Calu3 (cell line): ENCODE data around the gene IFT81. TPM values are rescaled to one million over a fixed set of nuclear protein-coding genes. Genes with fewer than 3 reads are reported as not detected.

ENCODE experiments used
- BruUV-seq: library from RNA; stranded (reverse); fragments of 400-500 nt; replicated peaks from 2 replicates; lab custom pipeline; 2021; lab: Mats Ljungman, UMichigan
- CTCF ChIA-PET: fragments of 300-600 bp; sonication (Branson Sonifier 250); formaldehyde crosslinking; loops from one replicate; lab custom pipeline; 2022; ENCODE audit warnings: antibody characterized with exemption; lab: Charles Lee
- DNase-seq: peaks from one replicate; pipeline ENCODE4 v3.0.0; 2022
- H3K27ac Mint-ChIP-seq: one replicate; pipeline ENCODE4 v1.8.0; 2022; ENCODE audit warnings: mixed read lengths; ENCODE audit not compliant: unreplicated experiment
- H3K27me3 Mint-ChIP-seq: one replicate; pipeline ENCODE4 v1.8.0; 2022; ENCODE audit warnings: mixed read lengths; ENCODE audit not compliant: unreplicated experiment
- H3K36me3 Mint-ChIP-seq: one replicate; pipeline ENCODE4 v1.8.0; 2022; ENCODE audit warnings: mild to moderate bottlenecking, moderate library complexity, mixed read lengths; ENCODE audit not compliant: insufficient read depth, unreplicated experiment
- H3K4me1 Mint-ChIP-seq: one replicate; pipeline ENCODE4 v1.8.0; 2022; ENCODE audit warnings: mild to moderate bottlenecking, low read depth, mixed read lengths; ENCODE audit not compliant: unreplicated experiment
- H3K4me3 Mint-ChIP-seq: one replicate; pipeline ENCODE4 v1.8.0; 2022; ENCODE audit warnings: mild to moderate bottlenecking, low read depth, moderate library complexity, mixed read lengths; ENCODE audit not compliant: unreplicated experiment
- H3K9me3 Mint-ChIP-seq: one replicate; pipeline ENCODE4 v1.8.0; 2022; ENCODE audit warnings: low read depth, mixed read lengths; ENCODE audit not compliant: unreplicated experiment
- intact Hi-C: fragments of 100-400 bp; cut with micrococcal nuclease; formaldehyde crosslinking; loops from one replicate; pipeline ENCODE4 v1.10.0; 2022; ENCODE audit not compliant: unreplicated experiment
- total RNA-seq: library from RNA; stranded (reverse); gene quantifications from 2 replicates; pipeline ENCODE4 v1.2.3, GENCODE V29; 2022
- TF ChIP-seq, protein P1 (sequence below): fragments of 200-600 bp; IDR thresholded peaks from one replicate; pipeline ENCODE4 v1.8.0; 2022; ENCODE audit warnings: antibody characterized with exemption; ENCODE audit not compliant: unreplicated experiment

Gene IFT81
- total RNA-seq, 1 experiment from 2014 or later = 16.4 TPM

DNA sequence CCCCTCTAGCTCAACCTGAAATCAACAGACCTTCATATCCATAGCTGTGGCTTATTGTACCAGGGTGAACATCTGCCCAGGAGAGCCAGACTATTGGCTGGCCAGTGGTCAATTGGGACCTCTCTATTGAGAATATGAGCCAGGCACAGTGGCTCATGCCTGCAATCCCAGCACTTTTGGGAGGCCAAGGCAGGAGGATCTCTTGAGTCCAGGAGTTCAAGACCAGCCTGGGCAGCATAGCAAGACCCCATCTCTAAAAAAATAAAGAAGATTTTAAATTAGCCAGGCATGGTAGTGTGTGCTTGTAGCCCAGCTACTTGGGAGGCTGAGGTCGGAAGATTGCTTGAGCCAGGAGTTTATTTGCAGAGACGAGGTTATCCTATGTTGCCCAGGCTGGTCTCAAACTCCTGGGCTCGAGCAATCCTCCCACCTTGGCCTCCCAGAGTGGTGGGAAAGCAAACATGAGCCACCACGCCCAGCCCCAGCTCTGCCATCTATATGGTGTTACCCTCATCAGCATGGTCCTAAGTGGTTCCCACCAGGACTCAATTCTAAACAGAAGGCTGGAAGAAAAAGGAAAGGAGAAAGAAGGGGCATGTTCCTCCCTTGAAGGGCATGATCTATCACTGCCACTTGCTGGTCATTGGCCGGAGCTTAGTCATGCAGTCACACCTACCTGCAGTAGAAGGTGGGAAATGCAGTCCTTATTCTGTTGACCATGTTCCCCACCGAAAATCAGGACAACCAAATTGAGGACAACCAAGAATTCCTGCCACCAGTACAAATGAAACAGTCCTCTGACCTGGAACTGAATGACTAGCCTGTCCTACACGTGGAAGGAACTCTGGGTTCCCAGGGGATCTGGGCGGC lies 33.7 kb upstream of the IFT81 start:
- TF ChIP-seq, protein P1, sequence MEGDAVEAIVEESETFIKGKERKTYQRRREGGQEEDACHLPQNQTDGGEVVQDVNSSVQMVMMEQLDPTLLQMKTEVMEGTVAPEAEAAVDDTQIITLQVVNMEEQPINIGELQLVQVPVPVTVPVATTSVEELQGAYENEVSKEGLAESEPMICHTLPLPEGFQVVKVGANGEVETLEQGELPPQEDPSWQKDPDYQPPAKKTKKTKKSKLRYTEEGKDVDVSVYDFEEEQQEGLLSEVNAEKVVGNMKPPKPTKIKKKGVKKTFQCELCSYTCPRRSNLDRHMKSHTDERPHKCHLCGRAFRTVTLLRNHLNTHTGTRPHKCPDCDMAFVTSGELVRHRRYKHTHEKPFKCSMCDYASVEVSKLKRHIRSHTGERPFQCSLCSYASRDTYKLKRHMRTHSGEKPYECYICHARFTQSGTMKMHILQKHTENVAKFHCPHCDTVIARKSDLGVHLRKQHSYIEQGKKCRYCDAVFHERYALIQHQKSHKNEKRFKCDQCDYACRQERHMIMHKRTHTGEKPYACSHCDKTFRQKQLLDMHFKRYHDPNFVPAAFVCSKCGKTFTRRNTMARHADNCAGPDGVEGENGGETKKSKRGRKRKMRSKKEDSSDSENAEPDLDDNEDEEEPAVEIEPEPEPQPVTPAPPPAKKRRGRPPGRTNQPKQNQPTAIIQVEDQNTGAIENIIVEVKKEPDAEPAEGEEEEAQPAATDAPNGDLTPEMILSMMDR = no peak
- no TSS peak for BruUV-seq
- Mint-ChIP-seq H3K9me3 (no peaks in the 10 kb centered on the region), H3K36me3 (no peaks in the 10 kb centered on the region), H3K27ac (no peak overlapping the region), H3K4me3 (no peak overlapping the region), H3K27me3 (peaks cover 71% of the 10 kb centered on the region), H3K4me1 (no peaks in the 10 kb centered on the region)
- intact Hi-C loops = no loop called here
- CTCF ChIA-PET = interaction anchor here (1.4 kb wide), 1 partner anchor 24 kb away, joined by 3 read pairs; no protein-coding TSS in a partner anchor
- DNase-seq = no peak

DNA sequence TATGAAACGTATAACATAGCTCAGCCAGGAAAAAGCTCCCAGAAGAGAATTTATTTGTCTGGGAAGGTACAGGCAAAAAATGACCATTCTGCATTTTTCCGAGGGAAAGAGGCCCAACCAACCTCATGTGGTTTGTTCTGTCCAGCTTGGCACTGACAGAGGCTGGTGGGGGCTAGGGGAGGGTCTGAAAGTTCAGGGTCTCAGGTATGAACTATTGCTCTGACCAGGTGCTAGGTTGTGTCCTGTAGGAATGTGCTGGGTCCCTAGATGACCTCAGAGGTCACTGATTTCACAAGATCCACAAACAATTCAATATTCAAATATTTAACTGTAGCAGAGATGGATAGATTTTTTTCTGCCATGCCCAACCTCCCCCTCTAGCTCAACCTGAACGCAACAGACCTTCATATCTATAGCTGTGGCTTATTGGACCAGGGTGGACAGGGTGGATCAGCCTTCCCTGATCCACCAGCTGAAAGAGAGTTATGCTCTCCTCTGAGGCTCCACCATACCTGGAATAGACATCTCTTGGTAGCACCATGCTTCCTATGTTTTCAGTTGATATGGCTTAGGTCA lies 32.9 kb upstream of the IFT81 start:
- peaks cover 66% of the 10 kb centered on the region for H3K27me3 Mint-ChIP-seq
- H3K4me1 Mint-ChIP-seq = no peaks in the 10 kb centered on the region
- no peak overlapping the region for H3K4me3 Mint-ChIP-seq
- H3K36me3 Mint-ChIP-seq = no peaks in the 10 kb centered on the region
- no peak overlapping the region for H3K27ac Mint-ChIP-seq
- intact Hi-C loops = no loop called here
- BruUV-seq = no TSS peak
- TF ChIP-seq, protein P1 = no peak
- H3K9me3 Mint-ChIP-seq = no peaks in the 10 kb centered on the region
- no peak for DNase-seq
- CTCF ChIA-PET = interaction anchor here (1.4 kb wide), 1 partner anchor 24 kb away, joined by 3 read pairs; no protein-coding TSS in a partner anchor

DNA sequence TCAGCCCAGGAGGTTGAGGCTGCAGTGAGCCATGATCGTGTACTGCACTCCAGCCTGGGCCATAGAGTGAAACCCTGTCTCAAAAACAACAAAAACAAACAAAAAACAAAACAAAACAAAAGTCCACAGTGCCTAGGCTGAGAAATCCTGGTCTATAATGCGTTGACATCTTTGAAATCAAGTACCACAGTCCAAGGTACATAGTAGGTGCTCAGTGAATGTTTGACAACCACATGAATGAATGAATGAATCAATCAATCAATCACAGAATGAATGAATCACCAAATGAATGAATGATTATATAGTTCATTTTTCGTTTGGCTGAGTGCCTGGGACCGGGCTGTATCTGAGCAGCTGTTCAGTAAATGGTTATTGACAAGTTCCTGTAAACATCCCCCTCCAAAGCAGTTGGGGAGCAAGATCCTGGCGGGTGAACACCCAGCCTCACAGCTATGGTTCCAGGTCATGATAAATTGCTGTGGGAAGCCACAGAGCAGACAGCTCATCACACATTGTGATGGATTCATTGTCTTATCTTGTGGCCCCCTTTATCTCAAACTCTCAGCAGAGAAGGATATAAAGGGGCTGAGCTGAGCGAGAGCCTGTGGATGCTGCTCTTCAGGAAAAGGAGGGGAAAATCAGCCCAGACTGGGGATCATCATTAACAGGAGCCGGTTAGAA lies 30.4 kb upstream of the IFT81 start:
- Mint-ChIP-seq H3K27me3 (peaks cover 48% of the 10 kb centered on the region), H3K4me1 (no peaks in the 10 kb centered on the region), H3K9me3 (no peaks in the 10 kb centered on the region), H3K36me3 (no peaks in the 10 kb centered on the region), H3K4me3 (no peak overlapping the region), H3K27ac (no peak overlapping the region)
- intact Hi-C loops = no loop called here
- TF ChIP-seq, protein P1 = no peak
- no TSS peak for BruUV-seq
- CTCF ChIA-PET = interaction anchor here (0.6 kb wide), 1 partner anchor 337 kb away, joined by 3 read pairs; no protein-coding TSS in a partner anchor
- DNase-seq = no peak

DNA sequence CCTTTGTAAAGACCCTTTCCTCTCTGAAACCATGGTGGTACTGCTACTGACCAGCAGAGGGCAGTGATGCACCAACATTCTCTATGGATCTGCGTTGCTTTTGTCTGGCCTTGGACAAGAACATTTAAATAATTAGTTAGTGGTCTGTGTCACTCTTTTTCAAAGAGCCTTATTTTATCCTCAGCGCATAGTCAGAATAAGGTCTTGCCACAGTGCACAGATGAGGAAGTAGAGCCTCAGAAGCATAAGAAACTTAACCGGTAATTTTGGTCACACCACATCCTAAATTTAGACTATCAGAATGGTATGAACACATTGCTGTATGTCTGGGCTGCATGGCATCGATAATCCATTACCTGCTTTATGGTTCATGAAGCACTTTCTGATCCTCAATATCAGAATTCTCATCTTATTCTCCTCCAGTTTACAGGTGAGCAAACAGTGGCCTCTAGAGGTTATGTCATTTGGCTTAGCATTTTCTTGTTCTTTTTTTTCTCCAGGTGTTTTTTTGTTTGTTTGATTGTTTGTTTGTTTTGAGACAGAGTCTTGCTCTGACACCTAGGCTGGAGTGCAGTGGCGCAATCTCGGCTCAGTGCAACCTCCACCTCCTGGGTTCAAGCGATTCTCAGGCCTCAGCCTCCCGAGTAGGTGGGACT lies 23.7 kb upstream of the IFT81 start:
- Mint-ChIP-seq H3K9me3 (no peaks in the 10 kb centered on the region), H3K4me1 (no peaks in the 10 kb centered on the region), H3K27me3 (peaks cover 3% of the 10 kb centered on the region), H3K4me3 (no peak overlapping the region), H3K27ac (no peak overlapping the region), H3K36me3 (no peaks in the 10 kb centered on the region)
- CTCF ChIA-PET = interaction anchor here (0.6 to 2.3 kb wide), 5 partner anchors 113 to 331 kb away, joined by 3 to 9 read pairs (median 6); no protein-coding TSS in a partner anchor
- intact Hi-C loops = loop anchor here (1.0 to 5.0 kb wide), 5 partner anchors 124 to 502 kb away; no protein-coding TSS in a partner anchor
- no TSS peak for BruUV-seq
- TF ChIP-seq, protein P1 = peak; percentile 91
- peak; percentile 72 for DNase-seq
